H9 (cell line): ENCODE results near the gene PRDX4. TPM values are rescaled to one million over a fixed set of nuclear protein-coding genes. Genes with fewer than 3 reads are reported as not detected.

Experiments
- DNase-seq: peaks from one replicate; pipeline ENCODE4 v3.0.0-alpha.2; 2017
- H2AFZ ChIP-seq: one replicate; pipeline ENCODE4 v1.6.1; 2013; ENCODE audit warnings: mild to moderate bottlenecking, low read length, control low read depth, moderate library complexity
- H2AK5ac ChIP-seq: 2 replicates; pipeline ENCODE4 v1.6.1; 2013; ENCODE audit warnings: low read length, control low read depth, mixed read lengths; ENCODE audit not compliant: insufficient read length
- H2BK120ac ChIP-seq: one replicate; pipeline ENCODE4 v1.6.1; 2013; ENCODE audit warnings: low read depth, mild to moderate bottlenecking, low read length, control low read depth, inconsistent platforms; ENCODE audit not compliant: poor library complexity, severe bottlenecking
- H2BK12ac ChIP-seq: 2 replicates; pipeline ENCODE4 v1.6.1; 2013; ENCODE audit warnings: low read length, control low read depth, mixed read lengths, low read depth; ENCODE audit not compliant: insufficient read length
- H2BK15ac ChIP-seq: 2 replicates; pipeline ENCODE4 v1.6.1; 2013; ENCODE audit warnings: low read depth, low read length, control low read depth
- H2BK20ac ChIP-seq: one replicate; pipeline ENCODE4 v1.6.1; 2013; ENCODE audit warnings: low read depth, mild to moderate bottlenecking, low read length, control low read depth, inconsistent platforms; ENCODE audit not compliant: poor library complexity, severe bottlenecking
- H2BK5ac ChIP-seq: 2 replicates; pipeline ENCODE4 v1.6.1; 2013; ENCODE audit warnings: low read length, control low read depth, mixed read lengths; ENCODE audit not compliant: insufficient read length
- H3K14ac ChIP-seq: 2 replicates; pipeline ENCODE4 v1.6.1; 2013; ENCODE audit warnings: low read length, control low read depth; ENCODE audit not compliant: insufficient read depth
- H3K18ac ChIP-seq: 2 replicates; pipeline ENCODE4 v1.6.1; 2013; ENCODE audit warnings: low read depth, mild to moderate bottlenecking, mixed read lengths, low read length, control low read depth; ENCODE audit not compliant: insufficient read length
- H3K23ac ChIP-seq: 2 replicates; pipeline ENCODE4 v1.6.1; 2013; ENCODE audit warnings: low read length, control low read depth, mixed read lengths, low read depth; ENCODE audit not compliant: insufficient read length
- H3K23me2 ChIP-seq: 2 replicates; pipeline ENCODE4 v1.6.1; 2013; ENCODE audit warnings: low read depth, mild to moderate bottlenecking, mixed read lengths, low read length, control low read depth; ENCODE audit not compliant: insufficient read length, poor library complexity, severe bottlenecking
- H3K27ac ChIP-seq: 2 replicates; pipeline ENCODE4 v1.5.1; 2013; ENCODE audit warnings: low read length, control low read depth, mixed read lengths, low read depth; ENCODE audit not compliant: insufficient read length
- H3K27me3 ChIP-seq: 2 replicates; pipeline ENCODE4 v1.6.1; 2013; ENCODE audit warnings: low read length, control low read depth, inconsistent platforms; ENCODE audit not compliant: insufficient read depth
- H3K4ac ChIP-seq: 2 replicates; pipeline ENCODE4 v1.6.1; 2013; ENCODE audit warnings: low read depth, mild to moderate bottlenecking, control low read depth, inconsistent platforms, low read length, moderate library complexity
- H3K4me1 ChIP-seq: 2 replicates; pipeline ENCODE4 v1.6.1; 2013; ENCODE audit warnings: low read length, control low read depth, inconsistent platforms; ENCODE audit not compliant: insufficient read depth
- H3K4me2 ChIP-seq: 2 replicates; pipeline ENCODE4 v1.6.1; 2013; ENCODE audit warnings: low read length, control low read depth, mixed read lengths; ENCODE audit not compliant: insufficient read length, insufficient read depth
- H3K56ac ChIP-seq: 2 replicates; pipeline ENCODE4 v1.6.1; 2013; ENCODE audit warnings: low read depth, mild to moderate bottlenecking, mixed read lengths, low read length, control low read depth; ENCODE audit not compliant: insufficient read length
- H3K79me1 ChIP-seq: 2 replicates; pipeline ENCODE4 v1.6.1; 2013; ENCODE audit warnings: low read depth, mild to moderate bottlenecking, moderate library complexity, low read length, control low read depth, inconsistent platforms; ENCODE audit not compliant: insufficient read depth, poor library complexity, severe bottlenecking
- H3K79me2 ChIP-seq: 2 replicates; pipeline ENCODE4 v1.6.1; 2013; ENCODE audit warnings: low read length, control low read depth, inconsistent platforms; ENCODE audit not compliant: insufficient read depth
- H3K9ac ChIP-seq: 2 replicates; pipeline ENCODE4 v1.6.1; 2013; ENCODE audit warnings: low read length, control low read depth, mixed read lengths; ENCODE audit not compliant: insufficient read length; ENCODE audit errors: extremely low read depth
- H3K9me3 ChIP-seq: one replicate; pipeline ENCODE4 v1.6.1; 2013; ENCODE audit warnings: low read depth, low read length, inconsistent platforms; ENCODE audit not compliant: control insufficient read depth
- H3T11ph ChIP-seq: one replicate; pipeline ENCODE4 v1.6.1; 2013; ENCODE audit warnings: mild to moderate bottlenecking, low read length, control low read depth, inconsistent platforms
- H4K20me1 ChIP-seq: one replicate; pipeline ENCODE4 v1.6.1; 2013; ENCODE audit not compliant: control insufficient read depth, insufficient read length, insufficient read depth
- H4K5ac ChIP-seq: 2 replicates; pipeline ENCODE4 v1.6.1; 2013; ENCODE audit warnings: low read depth, mild to moderate bottlenecking, mixed read lengths, low read length, control low read depth; ENCODE audit not compliant: insufficient read length
- H4K8ac ChIP-seq: replicated peaks from 2 replicates; pipeline ENCODE4 v1.6.1; 2013; ENCODE audit warnings: low read length, control low read depth, mixed read lengths, low read depth; ENCODE audit not compliant: insufficient read length
- H4K91ac ChIP-seq: 2 replicates; pipeline ENCODE4 v1.6.1; 2013; ENCODE audit warnings: low read depth, mild to moderate bottlenecking, moderate library complexity, mixed read lengths, low read length, control low read depth; ENCODE audit not compliant: insufficient read length
- H3K27ac Mint-ChIP-seq, 3 experiments: 2 replicates in 2 of 3; 3 replicates in 1 of 3; pipeline ENCODE4 v1.8.0; 2020 to 2021; ENCODE audit warnings: mixed read lengths in 3 of 3, mild to moderate bottlenecking in 1 of 3, moderate library complexity in 1 of 3
- H3K27me3 Mint-ChIP-seq: 2 replicates; pipeline ENCODE4 v1.8.0; 2021; ENCODE audit warnings: low read depth, mild to moderate bottlenecking, moderate library complexity, mixed read lengths
- H3K36me3 Mint-ChIP-seq, 3 experiments: 2 replicates in 2 of 3; 3 replicates in 1 of 3; pipeline ENCODE4 v1.8.0; 2020 to 2021; ENCODE audit warnings: low read depth in 3 of 3, mixed read lengths in 3 of 3; ENCODE audit not compliant: insufficient read depth in 1 of 3
- H3K4me1 Mint-ChIP-seq, 2 experiments: 2 replicates each; pipeline ENCODE4 v1.8.0; 2020; ENCODE audit warnings: mixed read lengths in 2 of 2
- H3K4me3 Mint-ChIP-seq, 2 experiments: 2 replicates in 1 of 2; 3 replicates in 1 of 2; pipeline ENCODE4 v1.8.0; 2020 to 2021; ENCODE audit warnings: mild to moderate bottlenecking in 2 of 2, mixed read lengths in 2 of 2, moderate library complexity in 1 of 2
- H3K9me3 Mint-ChIP-seq, 2 experiments: 2 replicates in 1 of 2; 3 replicates in 1 of 2; pipeline ENCODE4 v1.8.0; 2020; ENCODE audit warnings: mild to moderate bottlenecking in 2 of 2, mixed read lengths in 2 of 2, moderate library complexity in 1 of 2
- WGBS: extraction: QIAGEN DNeasy Blood & Tissue Kit; methylation state at CpG from one replicate; pipeline ENCODE4 v1.1.7; 2013; ENCODE audit warnings: missing lambda C conversion rate, low lambda C conversion rate, mixed read lengths; ENCODE audit not compliant: insufficient read length; ENCODE audit errors: extremely low coverage; 5-methylcytosine and 5-hydroxymethylcytosine counted together
- total RNA-seq: library from RNA; stranded (reverse); gene quantifications from 2 replicates; pipeline ENCODE4 v1.2.1, GENCODE V29; 2021
- TF ChIP-seq, protein P1 (sequence below): fragments of 200-600 bp; sonication (generic); conservative IDR thresholded peaks from 3 replicates; pipeline ENCODE4 v1.8.0; 2021; ENCODE audit warnings: antibody characterized with exemption, mild to moderate bottlenecking

Gene PRDX4
- total RNA-seq, 1 experiment from 2014 or later, result 256 TPM

DNA sequence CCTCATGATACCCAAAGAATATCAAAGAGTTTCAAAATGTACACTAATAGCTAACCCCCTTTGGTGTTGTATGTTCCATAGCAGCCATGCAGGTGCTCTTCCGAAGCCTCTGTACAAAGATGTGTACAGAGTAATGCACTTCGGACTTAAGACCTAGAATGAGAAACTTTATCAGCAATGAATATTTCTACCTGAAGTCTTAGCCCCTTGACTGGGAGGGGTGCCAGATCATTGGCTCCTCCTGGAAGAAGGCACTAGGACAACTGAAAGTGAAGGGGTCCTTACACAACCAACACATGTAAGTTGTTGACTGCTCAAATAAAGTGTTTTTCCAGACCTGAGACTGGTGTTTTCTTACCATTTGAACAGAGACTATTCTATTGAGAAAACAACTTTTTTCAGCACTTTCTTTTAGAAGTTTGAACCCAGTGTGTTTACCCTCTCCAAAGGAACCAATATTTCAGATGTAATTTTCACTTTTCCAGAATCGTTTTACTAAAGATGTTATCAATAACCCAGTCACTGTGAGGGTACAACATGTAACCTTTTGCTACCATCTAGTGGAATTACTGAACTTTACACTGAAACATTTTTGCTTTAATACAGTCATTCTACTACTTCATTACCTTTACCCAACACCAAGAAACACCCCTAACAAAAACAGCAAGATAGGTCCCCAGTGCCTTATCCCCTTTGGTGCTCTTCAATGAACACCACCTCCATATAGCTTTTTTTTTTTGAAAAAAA, 33.3 kb upstream of the PRDX4 start:
- Histone ChIP-seq H3K23ac (no peak overlapping the region), H2BK15ac (no peak overlapping the region), H3K79me2 (peaks cover 2% of the 10 kb centered on the region; the same call in 1 of the 2 replicates), H3K27me3 (no peaks in the 10 kb centered on the region), H3K27ac (no peak overlapping the region), H2AK5ac (no peak overlapping the region), H3K56ac (no peak overlapping the region), H2BK20ac (no peak overlapping the region), H3K4ac (no peak overlapping the region), H3K23me2 (no peaks in the 10 kb centered on the region), H2AFZ (no peak overlapping the region), H4K91ac (no peak overlapping the region), H3K9ac (no peak overlapping the region), H4K5ac (no peak overlapping the region), H3T11ph (no peak overlapping the region), H3K18ac (no peak overlapping the region), H2BK12ac (no peak overlapping the region), H3K4me2 (no peak overlapping the region), H2BK5ac (no peak overlapping the region), H4K20me1 (no peaks in the 10 kb centered on the region), H3K9me3 (no peaks in the 10 kb centered on the region), H3K14ac (no peak overlapping the region), H3K4me1 (no peaks in the 10 kb centered on the region), H4K8ac (no peak overlapping the region), H2BK120ac (no peak overlapping the region), H3K79me1 (no peaks in the 10 kb centered on the region)
- H3K27me3 Mint-ChIP-seq, result no peaks in the 10 kb centered on the region
- no peak for DNase-seq
- H3K36me3 Mint-ChIP-seq, result no peaks in the 10 kb centered on the region
- no peak overlapping the region for H3K27ac Mint-ChIP-seq
- peaks cover 0 to 6% of the 10 kb centered on the region in 2 experiments; a peak in 3 of 4 replicates for H3K4me1 Mint-ChIP-seq
- H3K4me3 Mint-ChIP-seq, result no peak overlapping the region
- peaks cover 1 to 3% of the 10 kb centered on the region in 2 experiments; a peak in 3 of 5 replicates for H3K9me3 Mint-ChIP-seq
- TF ChIP-seq, protein P1, sequence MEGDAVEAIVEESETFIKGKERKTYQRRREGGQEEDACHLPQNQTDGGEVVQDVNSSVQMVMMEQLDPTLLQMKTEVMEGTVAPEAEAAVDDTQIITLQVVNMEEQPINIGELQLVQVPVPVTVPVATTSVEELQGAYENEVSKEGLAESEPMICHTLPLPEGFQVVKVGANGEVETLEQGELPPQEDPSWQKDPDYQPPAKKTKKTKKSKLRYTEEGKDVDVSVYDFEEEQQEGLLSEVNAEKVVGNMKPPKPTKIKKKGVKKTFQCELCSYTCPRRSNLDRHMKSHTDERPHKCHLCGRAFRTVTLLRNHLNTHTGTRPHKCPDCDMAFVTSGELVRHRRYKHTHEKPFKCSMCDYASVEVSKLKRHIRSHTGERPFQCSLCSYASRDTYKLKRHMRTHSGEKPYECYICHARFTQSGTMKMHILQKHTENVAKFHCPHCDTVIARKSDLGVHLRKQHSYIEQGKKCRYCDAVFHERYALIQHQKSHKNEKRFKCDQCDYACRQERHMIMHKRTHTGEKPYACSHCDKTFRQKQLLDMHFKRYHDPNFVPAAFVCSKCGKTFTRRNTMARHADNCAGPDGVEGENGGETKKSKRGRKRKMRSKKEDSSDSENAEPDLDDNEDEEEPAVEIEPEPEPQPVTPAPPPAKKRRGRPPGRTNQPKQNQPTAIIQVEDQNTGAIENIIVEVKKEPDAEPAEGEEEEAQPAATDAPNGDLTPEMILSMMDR, result peak; percentile 47; the same call in 2 of the 3 replicates
- WGBS, result no CpG with 5 or more reads among the region's 3 CpGs
